A673 (cell line): Measurements from ENCODE around the gene NPBWR2.
"Not testable (repeated sequence)": the region's sequence is repeated elsewhere in the genome, so short reads cannot be mapped to it uniquely, and the experiment has no call there.

Experiments used
- CTCF ChIP-seq: fragments of 300-800, 200-600 bp; sonication (generic); conservative IDR thresholded peaks from 2 replicates; pipeline ENCODE4 v1.5.1; 2017; ENCODE audit warnings: low read depth, mild to moderate bottlenecking, antibody characterized with exemption, low read length, moderate library complexity, mixed read lengths
- EZH2 ChIP-seq: fragments of 200-600 bp; sonication (generic); IDR thresholded peaks from 2 replicates; pipeline ENCODE4 v1.6.1; 2017; ENCODE audit warnings: borderline replicate concordance, low read depth, mild to moderate bottlenecking, mixed read lengths, antibody characterized with exemption, low read length; ENCODE audit not compliant: poor library complexity, severe bottlenecking

GRCh38 chr20:64087226-64087825, 20.0 kb downstream of the NPBWR2 start:
- not testable (repeated sequence) for TF ChIP-seq CTCF, EZH2
